SU-DHL-6 (cell line): ENCODE results near the gene TAL1.

ENCODE experiments used
- H2AFZ ChIP-seq: fragments of 200-600 bp; sonication (generic); 2 replicates; pipeline ENCODE4 v1.6.1; 2014; ENCODE audit warnings: low read depth, mild to moderate bottlenecking, moderate library complexity, mixed read lengths, antibody characterized with exemption, low read length; ENCODE audit not compliant: severe bottlenecking
- H3F3A ChIP-seq: fragments of 200-600 bp; shearing (Covaris generic); 2 replicates; pipeline ENCODE4 v1.6.0; 2016; ENCODE audit warnings: antibody characterized with exemption, mild to moderate bottlenecking; ENCODE audit not compliant: insufficient read depth
- H3K27ac ChIP-seq: fragments of 200-600 bp; sonication (generic); 2 replicates; pipeline ENCODE4 v1.5.1; 2016; ENCODE audit warnings: low read depth, mild to moderate bottlenecking, low read length, moderate library complexity, mixed read lengths
- H3K27me3 ChIP-seq: fragments of 200-600 bp; sonication (generic), shearing (Covaris generic); 2 replicates; pipeline ENCODE4 v1.6.0; 2014; ENCODE audit warnings: mild to moderate bottlenecking, low read length
- H3K36me3 ChIP-seq: fragments of 200-600 bp; sonication (generic); 2 replicates; pipeline ENCODE4 v1.6.1; 2014; ENCODE audit warnings: mild to moderate bottlenecking, low read length, mixed read lengths
- H3K4me2 ChIP-seq: fragments of 300-600, 200-600 bp; shearing (Covaris generic), sonication (generic); 2 replicates; pipeline ENCODE4 v1.6.0; 2014; ENCODE audit warnings: low read length, low read depth, mild to moderate bottlenecking; ENCODE audit not compliant: poor library complexity, severe bottlenecking
- H3K4me3 ChIP-seq: fragments of 200-600 bp; sonication (generic); 2 replicates; pipeline ENCODE4 v1.5.1; 2014; ENCODE audit warnings: antibody characterized with exemption, low read length, mild to moderate bottlenecking, mixed read lengths; ENCODE audit not compliant: insufficient read depth, poor library complexity, severe bottlenecking
- H3K79me2 ChIP-seq: fragments of 200-600 bp; sonication (generic); 2 replicates; pipeline ENCODE4 v1.6.1; 2014; ENCODE audit warnings: mild to moderate bottlenecking, low read length, moderate library complexity; ENCODE audit not compliant: insufficient read depth
- H3K9ac ChIP-seq: fragments of 200-600 bp; sonication (generic); 2 replicates; pipeline ENCODE4 v1.7.0; 2014; ENCODE audit warnings: mild to moderate bottlenecking, low read length
- H3K9me2 ChIP-seq: fragments of 200-600 bp; sonication (generic); replicated peaks from 2 replicates; pipeline ENCODE4 v1.6.1; 2014; ENCODE audit warnings: low read length; ENCODE audit not compliant: insufficient read depth
- H3K9me3 ChIP-seq: fragments of 200-600 bp; sonication (generic); 2 replicates; pipeline ENCODE4 v1.6.1; 2014; ENCODE audit warnings: low read length, mixed read lengths; ENCODE audit not compliant: insufficient read depth
- H4K20me1 ChIP-seq: fragments of 200-600 bp; sonication (generic); 2 replicates; pipeline ENCODE4 v1.6.1; 2014; ENCODE audit warnings: low read depth, mild to moderate bottlenecking, antibody characterized with exemption, low read length, moderate library complexity, mixed read lengths
- EZH2phosphoT487 ChIP-seq: fragments of 200-600 bp; sonication (generic), shearing (Covaris generic); conservative IDR thresholded peaks from 2 replicates; pipeline ENCODE4 v1.6.1; 2018; ENCODE audit warnings: mild to moderate bottlenecking, antibody characterized with exemption, low read length, moderate library complexity, mixed read lengths
- TF ChIP-seq, protein P1 (sequence below): fragments of 200-600 bp; sonication (generic); IDR thresholded peaks from one replicate; pipeline ENCODE4 v1.5.1; 2017; ENCODE audit warnings: antibody characterized with exemption, mild to moderate bottlenecking, low read length, moderate library complexity; ENCODE audit not compliant: insufficient read depth, poor library complexity, severe bottlenecking

The TAL1 gene

DNA sequence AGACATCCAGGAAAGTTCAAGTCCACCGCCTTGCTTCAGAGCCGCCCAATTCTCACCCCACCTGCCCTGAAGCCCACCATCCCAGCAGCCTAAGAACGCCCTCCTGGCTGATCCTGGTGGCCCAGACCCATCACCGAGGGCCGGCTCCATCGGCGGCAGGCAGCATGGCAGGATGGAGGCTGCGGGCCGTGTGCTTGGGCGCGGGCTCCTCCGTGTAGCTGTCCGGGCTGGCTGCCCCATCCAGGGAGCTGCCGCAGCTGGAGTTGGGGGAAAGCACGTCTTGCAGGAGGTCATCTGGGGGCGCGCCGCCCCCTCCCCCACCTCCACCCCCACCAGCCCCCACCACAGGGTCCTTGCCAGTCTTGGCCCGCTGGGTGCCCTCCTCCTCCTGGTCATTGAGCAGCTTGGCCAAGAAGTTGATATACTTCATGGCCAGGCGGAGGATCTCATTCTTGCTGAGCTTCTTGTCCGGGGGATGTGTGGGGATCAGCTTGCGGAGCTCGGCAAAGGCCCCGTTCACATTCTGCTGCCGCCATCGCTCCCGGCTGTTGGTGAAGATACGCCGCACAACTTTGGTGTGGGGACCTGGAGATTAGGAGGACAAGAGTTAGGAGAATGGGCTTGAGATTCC, 12.3 kb downstream of the TAL1 start:
- no peaks in the 10 kb centered on the region for H4K20me1 ChIP-seq
- H3K9ac ChIP-seq: no peak overlapping the region
- no peaks in the 10 kb centered on the region for H3K79me2 ChIP-seq
- no peak overlapping the region for H3K4me3 ChIP-seq
- H3K36me3 ChIP-seq: no peaks in the 10 kb centered on the region
- H3F3A ChIP-seq: no peaks in the 10 kb centered on the region
- H3K27ac ChIP-seq: no peak overlapping the region
- TF ChIP-seq, protein P1, sequence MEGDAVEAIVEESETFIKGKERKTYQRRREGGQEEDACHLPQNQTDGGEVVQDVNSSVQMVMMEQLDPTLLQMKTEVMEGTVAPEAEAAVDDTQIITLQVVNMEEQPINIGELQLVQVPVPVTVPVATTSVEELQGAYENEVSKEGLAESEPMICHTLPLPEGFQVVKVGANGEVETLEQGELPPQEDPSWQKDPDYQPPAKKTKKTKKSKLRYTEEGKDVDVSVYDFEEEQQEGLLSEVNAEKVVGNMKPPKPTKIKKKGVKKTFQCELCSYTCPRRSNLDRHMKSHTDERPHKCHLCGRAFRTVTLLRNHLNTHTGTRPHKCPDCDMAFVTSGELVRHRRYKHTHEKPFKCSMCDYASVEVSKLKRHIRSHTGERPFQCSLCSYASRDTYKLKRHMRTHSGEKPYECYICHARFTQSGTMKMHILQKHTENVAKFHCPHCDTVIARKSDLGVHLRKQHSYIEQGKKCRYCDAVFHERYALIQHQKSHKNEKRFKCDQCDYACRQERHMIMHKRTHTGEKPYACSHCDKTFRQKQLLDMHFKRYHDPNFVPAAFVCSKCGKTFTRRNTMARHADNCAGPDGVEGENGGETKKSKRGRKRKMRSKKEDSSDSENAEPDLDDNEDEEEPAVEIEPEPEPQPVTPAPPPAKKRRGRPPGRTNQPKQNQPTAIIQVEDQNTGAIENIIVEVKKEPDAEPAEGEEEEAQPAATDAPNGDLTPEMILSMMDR: no peak
- no peak for TF ChIP-seq EZH2phosphoT487
- H3K4me2 ChIP-seq: no peak overlapping the region
- H3K27me3 ChIP-seq: no peaks in the 10 kb centered on the region
- no peak overlapping the region for H2AFZ ChIP-seq
- H3K9me2 ChIP-seq: no peaks in the 10 kb centered on the region
- H3K9me3 ChIP-seq: no peaks in the 10 kb centered on the region

DNA sequence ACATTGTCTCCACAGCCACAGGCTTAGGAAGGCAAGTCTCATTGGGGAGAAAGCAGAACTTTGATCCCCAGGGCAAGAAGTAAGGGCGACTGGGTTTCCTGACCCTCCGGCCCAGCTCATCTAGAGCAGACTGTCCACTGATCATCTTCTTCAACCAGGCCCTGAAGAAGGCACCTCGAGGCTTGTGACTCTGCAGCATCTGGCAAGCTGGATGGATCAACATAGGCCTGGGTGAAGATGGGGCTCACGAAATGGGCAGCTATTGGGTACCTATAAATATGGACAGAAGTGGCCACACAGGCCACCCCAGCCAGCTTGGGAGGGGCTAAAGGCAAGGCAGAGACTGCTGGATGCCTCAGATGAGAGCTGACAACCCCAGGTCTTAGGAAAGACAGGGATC, 13.0 kb downstream of the TAL1 start:
- Histone ChIP-seq H3F3A (no peaks in the 10 kb centered on the region), H3K79me2 (no peaks in the 10 kb centered on the region), H3K27ac (no peak overlapping the region), H3K4me3 (no peak overlapping the region), H2AFZ (no peak overlapping the region), H3K4me2 (no peak overlapping the region), H3K9me2 (no peaks in the 10 kb centered on the region), H3K27me3 (no peaks in the 10 kb centered on the region), H3K9ac (no peak overlapping the region), H4K20me1 (no peaks in the 10 kb centered on the region), H3K36me3 (no peaks in the 10 kb centered on the region), H3K9me3 (no peaks in the 10 kb centered on the region)
- no peak for TF ChIP-seq EZH2phosphoT487
- TF ChIP-seq, protein P1: no peak

DNA sequence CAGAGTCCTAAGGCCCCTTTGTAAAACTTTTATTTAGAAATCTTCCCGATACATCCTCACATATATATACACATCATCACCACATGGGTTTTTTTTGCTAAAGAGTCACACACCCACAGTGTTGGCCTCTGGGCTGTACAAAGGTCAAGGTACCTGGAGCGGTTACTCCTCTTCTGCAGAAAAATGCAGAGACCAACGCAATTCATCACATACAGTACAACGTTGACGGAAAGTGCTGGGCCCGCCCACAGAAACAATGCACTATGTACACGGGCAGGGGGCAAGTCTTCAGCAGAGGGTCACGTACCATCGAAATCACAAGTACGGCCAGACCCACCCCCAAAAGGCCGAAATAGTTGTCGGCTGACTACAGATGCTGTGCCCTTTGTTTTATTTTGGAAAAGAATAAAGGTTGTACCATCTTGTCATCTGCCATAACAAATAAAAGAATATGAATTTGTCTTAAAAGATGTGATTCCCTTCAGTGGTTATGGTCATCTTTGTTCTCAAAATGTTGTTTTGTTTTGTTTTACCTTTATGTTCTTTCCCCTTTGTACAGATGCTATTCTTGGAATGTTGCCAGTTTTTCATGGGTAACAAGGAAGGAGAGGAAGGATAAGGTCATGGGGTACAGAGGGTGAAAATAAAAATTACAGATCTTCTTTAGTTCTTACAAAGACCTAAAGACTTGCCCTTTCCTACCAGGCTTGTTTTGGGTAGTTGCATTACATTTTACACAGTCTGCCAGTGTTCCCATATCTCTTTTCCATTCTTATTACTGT, 15.6 kb downstream of the TAL1 start:
- Histone ChIP-seq H3K9me2 (no peaks in the 10 kb centered on the region), H3K4me2 (no peak overlapping the region)

More for the DNA sequence above, 15.6 kb downstream of the TAL1 start:
- no peaks in the 10 kb centered on the region for H4K20me1 ChIP-seq
- H3K79me2 ChIP-seq: no peaks in the 10 kb centered on the region
- H3K27me3 ChIP-seq: no peaks in the 10 kb centered on the region
- H3K27ac ChIP-seq: no peak overlapping the region
- no peak for TF ChIP-seq EZH2phosphoT487
- TF ChIP-seq, protein P1: no peak
- H3K4me3 ChIP-seq: no peak overlapping the region
- no peaks in the 10 kb centered on the region for H3K9me3 ChIP-seq
- no peak overlapping the region for H2AFZ ChIP-seq
- H3F3A ChIP-seq: no peaks in the 10 kb centered on the region
- no peaks in the 10 kb centered on the region for H3K36me3 ChIP-seq
- no peak overlapping the region for H3K9ac ChIP-seq
